Ovary (tissue), 3 donors: ENCODE measurements around the gene SLC5A6.

Experiments
- EP300 ChIP-seq: sonication (generic); formaldehyde crosslinking; IDR thresholded peaks from one replicate; pipeline ENCODE4 v1.6.1; 2017; ENCODE audit warnings: antibody characterized with exemption
- POLR2A ChIP-seq: fragments of 450-650 bp; IDR thresholded peaks from one replicate; pipeline ENCODE4 v1.6.1; 2017; ENCODE audit warnings: antibody characterized with exemption, mild to moderate bottlenecking, moderate library complexity
- TF ChIP-seq, protein P1 (sequence below), 3 donors: fragments of 450-650 bp in 2 of 3; fragments of 200-600 bp in 1 of 3; IDR thresholded peaks; one replicate each; pipeline versions ENCODE4 v1.5.1 to v1.8.0; 2016 to 2022; ENCODE audit warnings: antibody characterized with exemption in 3 of 3, mild to moderate bottlenecking in 1 of 3
- donor health status: DM: no; HTN: no; CAD: no.

DNA sequence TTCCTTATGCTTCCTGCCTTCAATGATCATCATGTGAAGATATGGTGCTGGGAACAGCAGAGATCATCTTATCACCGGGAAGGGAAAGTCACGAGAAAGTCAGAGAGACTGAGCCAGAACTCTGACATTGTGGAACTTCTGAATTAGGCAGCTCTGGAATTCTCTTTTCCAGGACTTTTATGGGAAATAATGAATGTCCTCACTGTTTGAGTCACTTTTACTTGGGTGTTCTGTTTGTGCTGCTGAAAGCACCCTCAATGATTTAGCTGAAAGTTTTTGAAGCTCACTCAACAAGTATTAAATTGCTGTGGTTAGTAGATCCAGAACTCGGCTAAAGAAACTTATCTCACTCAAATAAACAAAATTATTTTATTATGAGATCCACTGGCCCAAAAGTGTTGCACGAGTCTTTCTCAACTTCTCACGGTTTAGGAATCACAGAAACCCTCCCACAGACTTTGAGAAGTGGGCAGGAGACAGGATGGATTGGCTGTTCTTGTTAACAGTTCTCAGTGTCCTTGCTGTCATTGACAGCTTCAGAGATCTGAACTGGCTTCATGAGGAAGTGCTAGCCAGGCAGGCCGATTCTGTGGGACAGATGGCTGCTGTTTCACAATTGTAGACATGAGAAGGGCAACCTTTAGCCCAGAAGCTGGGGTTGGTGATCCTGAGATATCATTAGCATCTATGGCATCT lies 26.6 kb downstream of the SLC5A6 start:
- TF ChIP-seq POLR2A (no peak), EP300 (peak; percentile 78)
- TF ChIP-seq, protein P1, sequence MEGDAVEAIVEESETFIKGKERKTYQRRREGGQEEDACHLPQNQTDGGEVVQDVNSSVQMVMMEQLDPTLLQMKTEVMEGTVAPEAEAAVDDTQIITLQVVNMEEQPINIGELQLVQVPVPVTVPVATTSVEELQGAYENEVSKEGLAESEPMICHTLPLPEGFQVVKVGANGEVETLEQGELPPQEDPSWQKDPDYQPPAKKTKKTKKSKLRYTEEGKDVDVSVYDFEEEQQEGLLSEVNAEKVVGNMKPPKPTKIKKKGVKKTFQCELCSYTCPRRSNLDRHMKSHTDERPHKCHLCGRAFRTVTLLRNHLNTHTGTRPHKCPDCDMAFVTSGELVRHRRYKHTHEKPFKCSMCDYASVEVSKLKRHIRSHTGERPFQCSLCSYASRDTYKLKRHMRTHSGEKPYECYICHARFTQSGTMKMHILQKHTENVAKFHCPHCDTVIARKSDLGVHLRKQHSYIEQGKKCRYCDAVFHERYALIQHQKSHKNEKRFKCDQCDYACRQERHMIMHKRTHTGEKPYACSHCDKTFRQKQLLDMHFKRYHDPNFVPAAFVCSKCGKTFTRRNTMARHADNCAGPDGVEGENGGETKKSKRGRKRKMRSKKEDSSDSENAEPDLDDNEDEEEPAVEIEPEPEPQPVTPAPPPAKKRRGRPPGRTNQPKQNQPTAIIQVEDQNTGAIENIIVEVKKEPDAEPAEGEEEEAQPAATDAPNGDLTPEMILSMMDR (IDR thresholded peaks at IDR 0.05): no peak
